Esophagus mucosa (tissue), 1 donor: Measurements from ENCODE around the gene MRPL38. TPM values are rescaled to one million over a fixed set of nuclear protein-coding genes. Genes with fewer than 3 reads are reported as not detected.
"Not testable (repeated sequence)": the region's sequence is repeated elsewhere in the genome, so short reads cannot be mapped to it uniquely, and the experiment has no call there.

Experiments used
- ATAC-seq: fragments of 200-7000 bp; cut with Tn5 transposase; one replicate; pipeline ENCODE4 v1.9.1; 2020
- total RNA-seq: library from RNA; stranded (reverse); gene quantifications from one replicate; pipeline ENCODE4 v1.2.4, GENCODE V29; 2023
- donor health status: DM: yes; HTN: yes; CAD: no.

MRPL38 gene
- total RNA-seq, 1 donor from 2014 or later: 81.8 TPM

DNA sequence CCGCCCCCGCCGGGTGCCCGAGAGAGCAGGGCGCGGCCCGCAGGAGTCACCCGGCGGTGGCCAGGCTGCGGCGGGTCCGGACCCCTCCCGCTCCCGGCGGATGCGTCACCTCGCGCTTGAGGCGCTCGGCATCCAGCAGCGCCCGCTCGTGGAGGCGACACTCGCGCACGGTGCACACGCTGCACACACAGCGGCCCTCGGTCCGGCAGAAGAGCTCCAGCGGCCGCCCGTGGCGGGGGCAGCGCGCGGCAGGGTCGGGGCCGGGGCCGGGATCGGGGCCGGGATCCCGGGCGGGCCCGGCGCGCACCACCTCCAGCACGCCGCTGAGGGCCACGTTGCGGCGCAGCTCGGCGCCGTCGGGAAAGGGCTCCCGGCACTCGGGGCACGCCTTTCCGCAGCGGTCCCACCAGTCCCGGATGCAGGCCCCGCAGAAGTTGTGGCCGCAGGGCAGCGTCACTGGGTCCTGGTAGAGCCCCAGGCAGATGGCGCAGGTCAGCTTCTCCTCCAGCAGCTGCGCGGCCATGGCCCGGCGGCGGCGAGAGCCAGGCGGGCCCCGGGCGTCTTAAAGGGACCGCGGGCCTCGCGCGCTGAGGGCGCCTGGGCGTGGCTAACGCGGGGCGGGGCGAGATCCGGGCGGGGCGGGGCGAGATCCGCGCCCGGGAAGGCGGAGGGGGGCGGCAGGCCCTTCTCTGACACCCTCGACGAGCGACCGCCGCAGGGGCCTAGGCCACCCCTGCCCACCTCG is 8.1 kb downstream of the MRPL38 start, which contains the start of gene TRIM65:
Gene TRIM65, minus strand, starts transcription at position 537 of the 745 bp plus-strand sequence. Its CDS starts 14 bp downstream, at position 523.
- peak; percentile 80 for ATAC-seq

DNA sequence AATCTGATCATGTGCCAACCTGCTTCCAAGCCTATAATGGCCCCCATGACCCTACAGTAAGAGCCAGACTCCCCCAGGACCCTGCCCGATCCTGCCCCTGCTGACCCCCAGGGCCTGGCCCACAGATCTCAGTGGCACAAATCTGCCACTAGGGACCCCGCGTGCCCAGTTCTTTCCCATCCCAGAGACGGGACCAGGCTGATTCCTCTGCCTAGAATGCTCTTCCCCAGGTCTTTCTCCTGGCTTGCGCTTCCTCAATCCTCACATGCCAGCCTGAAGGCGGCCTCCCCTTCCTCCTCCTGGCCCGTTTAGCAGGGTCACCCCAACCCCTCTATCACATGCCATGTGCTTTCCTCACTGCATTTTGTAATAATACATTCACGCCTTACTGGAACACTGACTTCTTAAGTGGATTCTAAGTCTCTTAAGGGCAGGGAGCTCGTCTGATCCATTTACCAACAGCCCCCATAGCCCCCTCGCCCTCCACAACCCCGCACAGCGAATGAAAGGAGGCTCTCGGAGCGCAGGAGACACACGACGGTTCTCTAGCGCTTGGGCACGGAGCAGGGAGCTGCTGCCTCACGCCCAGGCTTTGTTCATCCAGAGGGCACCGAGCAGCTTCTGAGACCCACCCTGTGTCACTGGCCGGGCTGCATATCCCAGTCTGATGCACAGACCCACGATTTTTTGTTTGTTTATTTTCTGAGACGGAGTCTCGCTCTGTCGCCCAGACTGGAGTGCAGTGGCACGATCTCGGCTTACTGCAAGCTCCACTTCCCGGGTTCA is 9.1 kb downstream of the MRPL38 start:
- peak; percentile 12 for ATAC-seq

DNA sequence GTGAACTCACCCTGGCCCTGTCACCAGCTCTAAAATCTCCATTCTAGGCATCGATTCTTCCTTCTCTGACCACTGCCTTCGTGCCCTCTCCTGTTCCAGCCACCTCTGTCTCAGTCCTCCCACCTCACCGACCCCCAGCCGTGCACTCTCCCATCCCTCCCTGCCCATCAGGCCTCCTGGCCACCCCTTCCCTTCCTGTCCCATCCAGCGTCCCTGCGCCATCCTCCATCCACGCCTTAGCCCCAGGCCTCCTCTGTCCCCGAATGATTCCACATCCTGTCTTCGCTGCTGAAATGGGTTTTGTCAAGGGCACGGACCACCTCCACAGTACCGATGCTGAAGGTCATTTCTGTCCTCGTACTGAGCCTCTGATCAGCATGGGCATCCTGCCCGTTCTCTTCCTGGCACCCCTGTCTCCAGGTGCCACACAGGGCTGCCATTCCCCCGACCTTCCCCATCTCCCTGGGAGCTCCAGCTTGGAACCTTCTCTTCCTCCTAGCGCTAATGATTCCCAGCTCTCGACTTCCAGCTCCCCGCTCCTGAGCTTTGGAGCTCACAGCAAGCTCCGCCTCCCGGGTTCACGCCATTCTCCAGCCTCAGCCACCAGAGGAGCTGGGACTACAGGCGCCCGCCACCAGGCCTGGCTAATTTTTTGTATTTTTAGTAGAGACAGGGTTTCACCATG is 10.5 kb downstream of the MRPL38 start:
- no peak for ATAC-seq

DNA sequence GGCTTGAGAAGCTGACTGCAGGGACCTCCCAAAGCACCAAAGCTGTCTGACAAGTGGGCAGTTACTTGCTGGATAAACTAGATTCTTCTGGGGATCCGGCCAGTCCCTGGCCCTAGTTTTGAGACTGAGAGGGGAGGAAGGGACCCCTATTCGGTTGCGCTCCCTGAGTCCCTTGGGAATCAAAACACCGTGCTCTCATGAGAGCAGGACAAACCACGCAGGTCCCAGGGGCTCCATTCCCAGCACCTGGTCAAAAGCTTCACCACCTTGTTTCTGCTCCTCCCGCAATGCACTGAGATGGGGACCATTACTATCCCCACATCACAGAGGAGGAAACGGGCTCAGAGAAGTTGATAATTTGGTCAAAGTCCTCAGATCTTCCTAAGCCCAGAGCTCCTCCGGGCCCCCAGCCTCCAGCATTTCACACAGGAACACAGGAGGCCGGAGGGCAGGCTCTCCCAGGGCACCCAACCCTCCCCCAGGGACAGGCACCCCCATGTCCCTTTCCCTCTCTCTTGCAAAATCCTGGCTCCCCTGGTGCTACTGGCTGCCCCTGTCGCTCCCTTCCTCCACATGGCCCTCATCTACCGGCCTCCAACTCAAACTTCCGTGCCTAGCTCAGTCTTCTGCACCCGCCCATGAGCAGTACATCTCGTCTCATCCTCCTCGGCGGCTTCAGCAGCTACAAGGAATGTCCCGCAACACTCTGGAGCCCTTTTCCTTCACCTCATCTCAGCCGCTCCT is 11.2 kb downstream of the MRPL38 start:
- no peak for ATAC-seq

DNA sequence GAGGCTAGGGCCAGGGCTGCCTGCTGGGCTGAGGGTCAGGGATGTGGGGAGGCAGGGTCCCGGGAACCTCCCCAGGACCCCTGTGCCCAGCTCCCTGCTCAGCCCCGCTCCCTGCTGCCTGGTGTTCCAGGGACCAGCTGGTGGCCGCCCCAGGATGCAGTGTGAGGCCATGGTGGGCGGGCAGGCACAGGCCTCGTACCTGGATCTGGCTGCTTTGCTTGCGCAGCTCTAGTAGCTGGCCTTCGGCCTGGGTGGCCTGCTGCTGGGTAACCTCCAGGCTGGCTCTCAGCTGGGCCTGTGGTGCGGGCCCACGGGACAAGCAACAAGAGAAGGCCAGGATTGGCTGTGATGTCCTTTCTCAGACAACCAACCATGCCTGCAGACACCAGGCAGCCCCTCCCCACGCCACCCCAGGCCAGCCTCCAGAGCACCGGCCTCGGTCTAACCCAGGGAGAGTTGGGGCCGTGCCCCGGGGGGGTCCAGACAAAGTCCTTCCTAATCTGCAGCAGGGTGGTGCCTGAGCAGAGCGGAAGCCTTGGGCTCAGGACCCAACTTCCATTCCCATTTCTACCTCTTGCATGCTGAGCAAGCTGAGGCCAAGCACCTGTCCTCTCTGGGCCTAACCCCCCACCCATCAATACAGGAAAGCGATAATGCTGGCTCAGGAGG is 12.0 kb downstream of the MRPL38 start:
- no peak for ATAC-seq

DNA sequence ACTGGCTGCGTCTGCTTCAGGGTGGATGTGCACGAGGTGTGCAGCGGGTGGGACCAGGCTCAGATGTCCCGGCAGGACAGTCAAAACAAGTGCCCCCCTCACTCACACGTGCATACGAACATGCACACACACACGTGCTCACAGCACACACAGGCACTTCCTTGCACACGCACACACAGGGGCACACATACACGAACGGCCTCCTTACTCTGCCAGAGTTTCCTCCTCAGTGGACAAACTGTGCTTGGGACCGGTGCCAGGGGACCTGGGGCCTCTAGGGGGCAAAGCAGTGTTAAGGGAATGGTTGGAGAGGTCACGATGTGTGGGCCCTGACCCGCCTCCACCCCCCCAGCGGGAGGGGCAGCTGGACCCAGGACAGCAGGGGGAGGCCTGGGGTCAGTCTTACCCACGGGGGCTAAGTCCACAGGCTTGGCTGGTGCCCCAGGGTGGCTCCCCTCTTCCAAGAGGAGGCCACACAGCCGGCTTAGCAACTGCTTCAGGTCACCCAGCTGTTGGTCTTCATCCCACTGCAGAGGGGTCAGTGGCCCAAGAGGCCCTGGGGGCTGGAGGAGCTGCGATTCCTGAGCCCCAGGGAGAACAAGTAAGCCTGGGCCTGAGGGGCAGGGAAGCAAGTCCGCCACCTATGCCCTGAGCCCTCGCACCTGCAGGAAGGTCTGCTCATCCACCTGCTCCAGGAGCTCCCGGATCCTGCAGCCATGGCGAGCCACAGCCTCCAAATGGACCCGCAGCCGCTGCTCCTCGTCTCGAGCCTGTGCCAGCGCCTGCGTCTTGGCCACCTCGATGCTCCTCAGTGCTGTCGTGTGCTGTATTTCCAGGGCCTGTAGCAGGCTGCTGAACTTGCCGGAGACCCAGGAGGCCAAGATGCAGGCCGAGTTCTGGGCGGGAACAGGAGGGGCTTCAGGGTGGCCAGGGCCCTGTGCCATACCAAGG is 12.8 kb downstream of the MRPL38 start:
- ATAC-seq: no peak

DNA sequence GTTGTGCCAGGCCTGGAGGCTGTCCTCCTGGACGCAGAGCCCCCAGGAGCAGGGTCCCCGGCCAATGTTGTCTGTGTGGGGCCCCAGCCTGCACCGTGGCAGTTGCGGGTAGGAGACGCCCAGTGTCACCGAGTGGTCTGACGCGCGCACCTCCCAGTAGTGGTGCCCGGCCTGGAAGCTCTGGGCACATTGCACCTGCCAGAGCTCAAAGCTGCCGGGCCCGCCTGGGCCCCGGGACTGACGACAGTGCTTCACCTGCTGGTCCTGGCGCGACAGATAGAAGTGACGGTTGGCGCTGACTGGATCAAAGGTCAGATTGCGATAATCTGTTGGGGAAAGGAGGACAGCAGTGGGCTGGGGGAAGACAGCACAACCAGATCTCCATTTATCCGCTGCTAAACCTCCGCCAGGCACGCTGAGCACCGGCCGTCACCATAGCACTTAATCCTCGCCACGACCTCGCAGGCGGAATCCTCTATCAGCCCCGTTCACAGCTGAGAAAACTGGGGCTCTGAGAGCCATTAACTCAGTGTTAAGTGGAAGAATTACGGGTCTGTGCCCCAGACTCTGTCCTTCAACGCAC is 13.6 kb downstream of the MRPL38 start:
- ATAC-seq: no peak

DNA sequence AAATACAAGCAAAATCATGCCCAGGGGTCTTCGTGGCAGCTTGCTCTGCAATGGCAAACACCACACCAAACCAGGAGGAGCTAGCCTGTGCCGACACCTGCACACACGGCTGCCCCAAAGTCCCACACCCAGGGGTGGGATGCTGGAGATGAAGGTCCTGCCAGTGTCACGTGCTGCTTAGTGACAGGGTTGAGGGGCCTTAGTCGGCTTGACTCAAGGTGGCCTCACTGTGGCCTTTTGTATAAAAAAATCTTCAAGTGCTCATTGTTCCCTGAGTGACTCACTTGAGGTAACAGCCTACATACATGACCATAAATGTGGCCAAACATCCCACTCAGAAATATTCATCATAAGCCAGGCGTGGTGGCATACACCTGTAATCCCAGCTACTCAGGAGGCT is 15.2 kb downstream of the MRPL38 start:
- ATAC-seq: peak; percentile 15

DNA sequence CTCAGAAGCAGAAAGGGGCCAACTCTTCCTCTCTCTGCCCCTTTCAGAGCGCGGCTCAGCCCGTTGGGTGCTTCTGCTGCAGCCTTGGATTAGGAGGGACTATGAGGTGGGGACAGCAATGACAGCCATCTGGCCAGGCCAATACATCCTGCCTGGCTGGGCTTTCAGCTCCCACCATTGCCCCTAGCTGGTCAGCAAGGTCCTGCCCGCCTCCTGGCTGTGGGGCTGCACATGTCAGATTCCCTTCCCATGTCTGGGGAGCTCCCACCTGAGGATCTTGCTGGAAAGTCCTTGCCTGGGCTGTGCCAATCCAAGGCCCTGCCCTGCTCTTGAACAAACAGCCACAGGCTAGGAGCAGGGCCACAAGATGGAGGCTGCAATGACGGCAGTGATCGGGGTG is 16.2 kb downstream of the MRPL38 start:
- no peak for ATAC-seq

DNA sequence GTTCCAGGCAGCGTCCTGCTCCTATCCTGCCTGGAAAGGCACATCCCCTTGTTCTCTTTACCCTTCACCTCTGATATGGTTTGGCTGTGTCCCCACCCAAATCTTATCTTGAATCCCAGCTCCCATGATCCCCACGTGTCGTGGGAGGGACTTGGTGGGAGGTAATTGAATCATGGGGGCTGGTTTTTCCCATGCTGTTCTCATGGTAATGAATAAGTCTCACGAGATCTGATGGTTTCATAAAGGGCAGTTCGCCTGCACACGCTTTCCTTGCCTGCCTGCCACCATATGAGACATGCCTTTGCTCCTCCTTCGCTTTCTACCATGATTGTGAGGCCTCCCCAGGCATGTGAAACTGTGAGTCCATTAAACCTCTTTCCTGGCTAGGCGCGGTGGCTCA is 18.8 kb downstream of the MRPL38 start:
- not testable (repeated sequence) for ATAC-seq

DNA sequence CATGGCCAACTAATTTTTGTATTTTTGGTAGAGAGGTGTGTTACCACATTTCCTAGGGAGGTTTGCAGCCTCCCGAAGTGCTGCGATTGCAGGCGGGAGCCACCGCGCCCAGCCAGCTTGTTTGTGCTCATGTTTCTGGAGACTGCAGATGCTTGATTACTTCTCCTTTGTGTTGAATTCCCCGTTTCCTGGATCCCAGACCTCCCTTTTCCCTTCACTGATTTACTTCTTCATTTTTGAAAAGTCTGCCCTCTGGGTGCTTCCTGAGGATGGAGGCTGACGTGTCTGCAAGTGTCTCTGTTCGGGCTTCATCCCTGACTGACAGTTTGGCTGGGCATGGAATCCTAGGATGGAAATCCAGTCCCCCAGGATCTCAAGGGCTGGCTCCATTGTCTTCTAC is 19.3 kb downstream of the MRPL38 start:
- no peak for ATAC-seq

DNA sequence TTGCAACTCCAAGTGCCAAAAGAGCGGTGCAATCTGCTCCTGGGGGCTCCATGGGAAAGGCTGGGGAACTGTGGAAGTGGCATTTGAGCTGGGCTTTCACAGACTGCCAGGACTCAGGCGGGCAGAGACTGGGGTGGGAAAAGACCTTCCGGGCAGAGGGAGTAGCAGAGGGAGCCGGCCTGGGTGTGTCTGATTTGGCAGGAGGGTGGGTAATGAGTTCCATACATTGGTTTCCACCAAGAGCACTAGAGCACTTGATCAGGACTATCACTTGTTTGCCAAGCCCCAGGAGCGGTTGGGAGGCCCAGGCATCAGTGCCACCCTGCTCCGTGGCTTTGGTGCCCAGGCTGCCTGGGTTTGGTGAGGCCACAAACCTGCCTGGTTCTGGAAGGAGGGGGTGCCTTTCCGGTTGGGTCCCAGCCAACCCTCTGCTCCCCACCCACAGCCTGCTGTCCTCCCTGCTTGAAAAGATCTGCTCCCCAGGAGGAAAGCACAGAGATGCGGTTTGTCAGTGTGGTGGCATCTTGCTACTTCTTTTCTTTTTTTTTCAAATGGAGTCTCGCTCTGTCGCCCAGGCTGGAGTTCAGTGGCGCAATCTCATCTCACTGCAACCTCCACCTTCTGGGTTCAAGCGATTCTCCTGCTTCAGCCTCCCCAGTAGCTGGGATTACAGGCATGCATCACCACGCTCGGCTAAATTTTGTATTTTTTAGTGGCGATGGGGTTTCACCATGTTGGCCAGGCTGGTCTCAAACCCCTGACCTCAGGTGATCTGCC is 22.8 kb downstream of the MRPL38 start:
- ATAC-seq: no peak

DNA sequence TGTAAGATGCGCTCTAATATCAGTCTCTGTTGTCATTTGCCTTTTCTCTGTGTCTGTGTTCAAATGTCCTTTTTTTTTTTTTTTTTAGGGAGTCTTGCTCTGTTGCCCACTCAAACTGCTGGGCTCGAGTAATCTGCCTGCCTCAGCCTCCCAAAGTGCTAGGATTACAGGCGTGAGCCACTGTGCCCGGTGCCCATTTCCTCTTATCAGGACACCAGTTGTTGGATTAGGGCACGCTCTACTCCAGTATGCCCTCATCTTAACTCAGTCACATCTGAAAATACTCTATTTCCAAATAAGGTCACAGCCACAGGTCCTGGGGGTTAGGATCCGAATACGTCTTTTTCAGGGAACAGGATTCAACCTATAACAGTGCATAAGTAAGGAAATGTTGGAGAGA is 24.4 kb downstream of the MRPL38 start:
- no peak for ATAC-seq

DNA sequence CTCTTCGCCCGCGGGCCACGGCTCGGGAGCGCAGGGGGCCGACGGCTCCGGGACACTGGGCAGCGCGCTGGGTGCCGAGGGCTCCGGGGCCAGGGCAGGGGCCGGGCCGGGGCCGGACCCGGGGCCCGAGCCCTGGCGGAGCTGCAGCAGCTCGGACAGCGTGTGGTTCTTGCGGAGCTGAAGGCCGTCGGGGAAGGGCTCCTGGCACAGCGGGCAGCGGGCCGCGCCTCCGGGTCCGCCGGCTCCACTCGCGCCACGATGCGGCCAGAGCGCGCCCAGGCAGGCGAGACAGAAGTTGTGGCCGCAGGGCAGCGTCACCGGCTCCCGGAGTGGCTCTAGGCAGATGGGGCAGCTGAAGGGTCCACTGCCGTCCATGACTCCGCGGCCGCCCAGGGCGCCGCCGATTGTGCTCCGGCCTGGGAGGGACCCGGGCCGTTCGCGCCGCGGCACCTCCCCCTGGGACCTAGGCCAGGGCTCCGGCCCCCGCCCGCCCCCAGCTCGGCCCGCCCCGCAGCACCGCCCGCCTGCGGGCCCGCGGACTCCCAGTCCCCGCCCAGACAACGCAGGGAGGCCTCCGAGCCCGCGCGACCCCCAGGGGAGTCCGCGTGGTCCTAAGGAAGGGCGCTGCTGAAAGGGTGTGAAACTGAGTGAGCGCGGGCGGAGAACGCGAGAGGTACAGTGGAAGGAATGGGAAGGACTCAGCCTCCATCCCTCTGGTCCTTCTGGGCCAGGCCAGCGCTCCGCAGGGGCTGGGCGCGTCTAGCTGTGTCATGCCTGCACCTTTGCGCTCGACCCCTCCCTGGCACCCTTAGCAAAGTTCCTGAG is 26.3 kb downstream of the MRPL38 start, which contains the start of gene TRIM47:
Gene TRIM47, minus strand, starts transcription at position 408 of the 825 bp plus-strand sequence. Its CDS starts 33 bp downstream, at position 375.
- peak; percentile 39 for ATAC-seq

DNA sequence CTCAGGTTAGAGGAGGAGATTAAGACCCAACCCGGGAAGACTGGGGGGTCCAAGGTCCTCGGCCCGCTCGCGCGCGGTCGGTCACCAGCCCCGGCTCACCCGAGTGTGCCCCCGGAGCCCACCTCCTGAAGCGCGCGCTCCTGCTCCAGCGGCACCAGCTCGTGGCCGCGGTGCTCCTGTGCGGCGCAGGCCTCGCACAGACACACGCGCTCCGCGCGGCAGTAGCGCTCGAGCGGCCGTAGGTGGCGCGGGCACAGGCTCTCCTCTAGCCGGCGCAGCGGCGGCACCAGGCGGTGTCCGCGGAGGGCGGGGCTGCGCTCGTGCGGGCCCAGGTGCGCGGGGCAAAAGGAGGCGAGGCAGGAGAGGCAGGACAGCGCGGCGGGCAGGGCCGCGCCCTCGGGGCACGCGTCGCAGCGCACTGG is 26.9 kb downstream of the MRPL38 start:
- peak; percentile 68 for ATAC-seq

DNA sequence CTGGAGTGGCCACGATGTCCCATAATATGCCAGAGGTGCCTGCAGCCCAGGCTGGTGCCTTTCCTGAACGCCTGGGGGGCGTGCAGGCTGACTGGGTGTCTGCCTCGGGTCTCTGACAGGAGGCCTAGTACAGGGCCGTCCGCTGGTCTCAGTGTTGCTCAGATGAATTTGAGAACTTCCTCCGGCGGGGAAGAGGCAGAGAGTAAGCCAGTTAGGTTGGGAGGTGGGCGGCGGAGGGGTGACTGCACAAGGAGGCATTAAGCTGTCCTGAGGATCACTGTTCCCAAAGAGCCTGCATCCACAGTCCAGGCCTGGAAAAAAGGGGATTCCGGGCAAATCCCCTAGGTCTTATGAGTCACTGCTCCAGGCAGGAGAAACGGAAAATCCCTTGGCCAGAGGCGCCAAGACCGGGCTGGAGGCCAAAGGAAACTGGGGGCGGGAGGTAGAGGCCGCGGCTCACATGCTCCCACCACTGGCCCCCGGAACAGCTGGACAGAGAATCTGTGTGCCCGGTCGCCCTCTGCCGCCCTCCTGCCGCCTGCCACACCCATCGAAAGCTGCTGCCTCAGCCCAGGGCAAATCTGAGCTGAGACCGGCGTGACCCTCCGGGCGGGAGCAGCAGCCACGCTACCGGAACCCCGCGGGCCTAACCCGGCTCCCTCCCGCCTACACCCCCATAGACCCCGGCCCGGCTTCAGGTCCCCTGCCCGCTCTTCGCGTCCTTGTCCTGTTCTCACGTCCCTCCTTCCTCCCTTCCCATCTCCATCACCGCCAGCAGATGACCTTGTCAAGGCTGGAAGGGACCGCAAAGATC is 27.5 kb downstream of the MRPL38 start:
- peak; percentile 7 for ATAC-seq

DNA sequence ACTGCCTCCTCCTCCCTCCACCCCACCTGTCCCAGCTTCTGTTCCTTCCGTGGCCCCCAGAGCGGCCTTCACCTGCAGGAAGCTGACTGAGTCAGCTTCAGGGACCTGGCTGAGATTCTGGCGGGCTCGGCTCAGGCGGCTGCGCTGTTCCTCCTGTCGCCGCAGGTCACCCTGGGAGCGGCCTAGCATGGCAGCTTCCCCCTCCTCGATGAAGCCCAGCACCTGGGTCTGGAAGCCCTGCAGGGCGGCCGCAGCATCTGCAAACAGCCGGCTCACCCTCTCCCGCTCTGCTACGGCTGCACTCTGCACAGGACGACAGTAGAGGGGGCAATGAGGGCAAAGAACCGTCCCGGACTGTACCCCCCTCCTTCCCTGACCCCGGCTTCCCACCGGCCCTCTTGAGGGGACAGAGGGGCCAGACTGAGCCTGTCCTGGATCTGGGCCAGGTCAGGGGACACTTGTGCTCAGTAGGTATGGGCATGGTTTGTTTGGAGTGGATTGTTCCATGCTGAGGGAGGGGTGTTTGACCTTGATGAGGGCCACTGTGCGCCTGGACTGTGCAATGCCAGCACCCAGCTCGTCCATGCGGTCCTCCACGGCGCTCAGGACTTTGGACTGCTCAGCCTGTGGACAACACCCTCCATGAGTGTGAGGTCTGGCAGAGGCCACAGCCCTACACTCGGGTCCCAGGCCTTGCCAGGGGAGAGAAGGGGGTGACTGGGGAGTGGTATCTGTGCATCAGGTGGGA is 28.3 kb downstream of the MRPL38 start:
- no peak for ATAC-seq
